Astrocyte of the spinal cord (primary cell): ENCODE results near the gene PCDHA4.
A peak's percentile ranks its signal among the peaks of the same experiment; 100 is the strongest.
"Not testable (repeated sequence)": the region's sequence is repeated elsewhere in the genome, so short reads cannot be mapped to it uniquely, and the experiment has no call there.

Experiments
- DNase-seq: peaks from one replicate; pipeline ENCODE4 v3.0.0; 2011; ENCODE audit warnings: low read depth, low spot score
- H3K4me3 ChIP-seq: 2 replicates; pipeline ENCODE4 v1.5.1; 2011; ENCODE audit warnings: low read depth, mild to moderate bottlenecking, low read length, moderate library complexity
- CTCF ChIP-seq: IDR thresholded peaks from 2 replicates; pipeline ENCODE4 v1.5.1; 2012; ENCODE audit warnings: low read depth, mild to moderate bottlenecking, low read length, inconsistent platforms
- in situ Hi-C: cut with HindIII; loops from 2 replicates; pipeline ENCODE4 v1.10.0; 2017; ENCODE audit warnings: low sequenced_read_pairs

PCDHA4 gene

GRCh38 chr5:140802781-140803271 is 4.0 kb upstream of the PCDHA4 start:
- in situ Hi-C loops = no loop called here
- no peak for TF ChIP-seq CTCF
- H3K4me3 ChIP-seq = no peak overlapping the region
- no peak for DNase-seq

- in situ Hi-C loops, DNase-seq: not testable (repeated sequence)
Observed at GRCh38 chr5:140808241-140808888, 1.5 kb downstream of the PCDHA4 start.

GRCh38 chr5:140808889-140809291 is 2.0 kb downstream of the PCDHA4 start:
- DNase-seq = no peak
- no peak overlapping the region for H3K4me3 ChIP-seq
- in situ Hi-C loops = no loop called here
- no peak for TF ChIP-seq CTCF

More at GRCh38 chr5:140808241-140808888, 1.5 kb downstream of the PCDHA4 start:
- not testable (repeated sequence) for H3K4me3 ChIP-seq

GRCh38 chr5:140821375-140822280 is 14.8 kb downstream of the PCDHA4 start, which contains the start of gene PCDHA5:
PCDHA5 (plus strand) TSS chr5:140821613.
- in situ Hi-C loops = no loop called here
- DNase-seq = no peak
- TF ChIP-seq CTCF = peak; percentile 47

GRCh38 chr5:140822281-140822629 is 15.4 kb downstream of the PCDHA4 start:
- in situ Hi-C loops = no loop called here
- no peak for TF ChIP-seq CTCF
- no peak for DNase-seq
- H3K4me3 ChIP-seq = no peak overlapping the region

More at GRCh38 chr5:140821375-140822280, 14.8 kb downstream of the PCDHA4 start, which contains the start of gene PCDHA5:
- H3K4me3 ChIP-seq = no peak within 1 kb of the TSS

GRCh38 chr5:140822969-140823368 is 16.1 kb downstream of the PCDHA4 start:
- H3K4me3 ChIP-seq, DNase-seq, in situ Hi-C loops: not testable (repeated sequence)

- TF ChIP-seq CTCF = no peak
- in situ Hi-C loops = no loop called here
- DNase-seq = no peak
- no peak overlapping the region for H3K4me3 ChIP-seq
Observed at GRCh38 chr5:140823475-140823874, 16.6 kb downstream of the PCDHA4 start.
